Stimulated activated CD4-positive, alpha-beta T cell treated with anti-CD3 and anti-CD28 coated beads, Interleukin-4, amount 100 ng/mL, for 48 hours (primary cell): ENCODE results near the gene MAFG.

Experiments
- DNase-seq, 2 donors: peaks; one replicate each; pipeline ENCODE4 v3.0.0-alpha.2; 2020; ENCODE audit warnings: low read depth in 2 of 2

Gene MAFG

DNA sequence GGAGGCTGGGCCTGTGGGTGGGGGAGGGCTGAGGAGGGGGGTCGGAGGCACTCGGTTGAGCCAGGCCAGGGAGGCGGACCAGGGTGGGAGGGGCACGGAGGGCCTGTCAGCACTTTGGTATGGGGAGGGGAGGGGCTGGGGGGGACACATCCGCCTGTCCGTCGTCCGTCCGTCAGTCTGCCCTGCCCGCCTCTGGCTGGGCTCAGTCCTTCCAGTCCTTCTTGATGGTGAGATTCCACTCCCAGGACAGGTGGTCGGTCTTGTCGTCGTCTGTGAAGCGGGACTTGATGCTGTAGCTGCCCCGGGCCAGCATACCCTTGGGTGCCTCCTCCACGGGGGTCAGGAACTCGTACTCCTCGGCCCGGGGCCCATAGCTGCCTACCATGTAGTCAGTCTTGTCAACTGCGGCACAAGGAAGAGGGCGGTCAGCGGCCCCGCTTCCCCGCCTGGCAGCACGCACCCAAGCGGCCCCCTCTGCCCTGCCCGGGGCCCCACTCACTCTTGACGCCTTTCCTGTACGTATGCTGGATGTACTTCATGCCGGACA is 58.8 kb downstream of the MAFG start:
- no peak for DNase-seq
